NCI-H128 (cell line): ENCODE measurements around the gene CIITA.

Experiments
- DNase-seq: peaks from one replicate; lab custom pipeline; 2025; ENCODE audit not compliant: unreplicated experiment; lab: John Stamatoyannopoulos, UW

Gene CIITA

GRCh38 chr16:10851512-10851911 is 25.5 kb upstream of the CIITA start:
- DNase-seq = no peak

- DNase-seq = no peak
These were observed 24.7 kb upstream of the CIITA start for GRCh38 chr16:10852286-10852685.

GRCh38 chr16:10852948-10853347 is 24.1 kb upstream of the CIITA start:
- no peak for DNase-seq

DNA sequence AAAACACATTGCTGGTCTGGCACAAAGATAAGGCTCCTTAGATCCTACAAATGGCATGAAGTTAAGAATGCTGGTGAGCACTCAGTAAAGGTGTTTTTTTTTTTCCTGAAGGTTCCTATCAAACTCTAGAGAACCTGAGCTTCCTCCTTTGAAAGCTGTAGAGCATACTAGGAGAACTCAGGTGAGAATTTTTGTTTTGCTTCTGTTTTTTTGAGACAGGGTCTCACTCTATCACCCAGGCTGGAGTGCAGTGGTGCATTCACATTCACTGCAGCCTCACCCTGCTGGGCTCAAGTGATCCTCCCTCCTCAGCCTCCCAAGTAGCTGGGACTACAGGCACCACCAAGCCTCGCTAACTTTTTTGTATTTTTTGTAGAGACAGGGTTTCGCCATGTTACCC is 21.0 kb upstream of the CIITA start:
- DNase-seq = no peak

- no peak for DNase-seq
These were observed 18.8 kb upstream of the CIITA start for GRCh38 chr16:10858203-10858602.

GRCh38 chr16:10859020-10859419 is 18.0 kb upstream of the CIITA start:
- DNase-seq = no peak

GRCh38 chr16:10859658-10860057 is 17.3 kb upstream of the CIITA start:
- DNase-seq = no peak

DNA sequence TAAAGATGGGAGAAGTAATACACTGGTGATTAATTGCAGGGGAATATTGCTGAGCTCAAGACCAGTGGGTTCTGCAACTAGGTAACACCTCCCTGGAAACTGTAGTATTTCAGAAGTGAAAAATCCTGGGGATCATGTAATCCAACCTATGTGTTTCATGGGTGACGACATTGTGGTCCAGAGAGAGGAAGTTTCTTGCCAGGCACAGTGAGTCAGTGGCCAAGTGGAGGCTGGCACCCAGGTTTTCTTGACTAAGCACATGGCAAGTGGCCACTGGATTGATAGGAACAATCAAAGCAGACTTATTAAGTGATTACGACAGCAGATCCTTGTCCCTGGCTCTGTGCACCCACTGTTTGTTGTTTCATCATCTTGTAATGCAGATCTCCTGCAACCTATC is 14.6 kb upstream of the CIITA start:
- no peak for DNase-seq

GRCh38 chr16:10865991-10866966 is 10.7 kb upstream of the CIITA start:
- no peak for DNase-seq

DNA sequence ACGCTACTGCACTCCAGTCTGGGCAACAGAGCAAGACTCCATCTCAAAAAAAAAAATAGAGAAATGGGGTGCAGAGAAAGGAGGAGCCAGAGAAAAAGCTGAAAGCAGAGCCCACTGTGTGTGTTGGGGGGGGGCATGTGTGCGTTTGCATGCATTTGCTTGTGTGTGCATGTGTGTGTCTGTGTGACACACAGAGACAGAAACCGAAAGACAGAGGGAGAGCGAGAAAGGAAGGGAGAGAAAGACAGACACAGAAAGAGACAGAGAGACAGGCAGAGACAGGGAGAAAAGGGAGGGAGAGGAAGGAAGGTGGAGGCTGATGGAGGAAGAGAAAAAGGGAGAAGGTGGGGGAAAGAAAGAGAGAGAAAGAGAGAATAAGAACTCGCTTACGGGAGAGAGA is 9.8 kb upstream of the CIITA start:
- DNase-seq = no peak

GRCh38 chr16:10868104-10868595 is 8.9 kb upstream of the CIITA start:
- DNase-seq = no peak

- no peak for DNase-seq
These were observed 8.2 kb upstream of the CIITA start for GRCh38 chr16:10868596-10869469.

GRCh38 chr16:10870137-10870776 is 6.7 kb upstream of the CIITA start:
- no peak for DNase-seq

- DNase-seq = no peak
These were observed 6.2 kb upstream of the CIITA start for GRCh38 chr16:10870808-10871156.

- DNase-seq = no peak
These were observed 5.6 kb upstream of the CIITA start for GRCh38 chr16:10871157-10871991.

- no peak for DNase-seq
These were observed 687 bp upstream of the CIITA start for GRCh38 chr16:10876315-10876714.

GRCh38 chr16:10877472-10877946 is 507 bp downstream of the CIITA start:
- DNase-seq = no peak

DNA sequence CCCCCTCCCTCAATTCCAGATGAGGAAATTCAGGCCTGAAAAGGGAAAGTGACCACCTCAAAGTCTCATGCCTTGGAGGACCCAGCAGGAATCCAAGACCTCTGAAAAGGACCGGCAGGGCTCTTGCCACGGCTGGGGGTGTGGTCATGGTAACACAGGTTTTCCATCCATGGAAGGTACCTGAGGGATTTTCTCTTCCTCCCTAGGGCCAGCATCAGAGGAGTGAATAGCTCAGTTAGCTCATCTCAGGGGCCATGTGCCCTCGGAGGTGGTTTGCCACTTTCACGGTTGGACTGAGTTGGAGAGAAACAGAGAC is 1.3 kb downstream of the CIITA start:
- no peak for DNase-seq

- no peak for DNase-seq
These were observed 1.9 kb downstream of the CIITA start for GRCh38 chr16:10878644-10879501.
